NT2/D1 (cell line): ENCODE data around the gene USH2A.

Experiments
- DNase-seq: peaks from one replicate; pipeline ENCODE4 v3.0.0-alpha.2; 2011; ENCODE audit warnings: low read depth, low spot score
- H3K27me3 ChIP-seq: 2 replicates; pipeline ENCODE4 v1.6.0; 2011; ENCODE audit warnings: mild to moderate bottlenecking; ENCODE audit not compliant: insufficient read length, insufficient read depth
- H3K36me3 ChIP-seq: 2 replicates; pipeline ENCODE4 v1.6.1; 2011; ENCODE audit warnings: mild to moderate bottlenecking, low read length, mixed read lengths; ENCODE audit not compliant: insufficient read depth, insufficient read length
- H3K4me1 ChIP-seq: 2 replicates; pipeline ENCODE4 v1.5.1; 2011; ENCODE audit not compliant: insufficient read depth, insufficient read length
- H3K4me3 ChIP-seq: 2 replicates; pipeline ENCODE4 v1.5.1; 2011; ENCODE audit warnings: low read depth; ENCODE audit not compliant: insufficient read length
- H3K9ac ChIP-seq: 2 replicates; pipeline ENCODE4 v1.6.0; 2011; ENCODE audit warnings: low read depth; ENCODE audit not compliant: insufficient read length
- H3K9me3 ChIP-seq: 2 replicates; pipeline ENCODE4 v1.5.1; 2011; ENCODE audit warnings: mild to moderate bottlenecking, low read length; ENCODE audit not compliant: insufficient read depth
- SUZ12 ChIP-seq: IDR thresholded peaks from 2 replicates; pipeline ENCODE4 v1.6.1; 2011; ENCODE audit not compliant: insufficient read length, insufficient read depth; ENCODE audit errors: extremely low read depth
- YY1 ChIP-seq: IDR thresholded peaks from 2 replicates; pipeline ENCODE4 v1.6.1; 2011; ENCODE audit not compliant: insufficient read length, insufficient read depth
- ZNF274 ChIP-seq: IDR thresholded peaks from 2 replicates; pipeline ENCODE4 v1.6.1; 2011; ENCODE audit warnings: mild to moderate bottlenecking, low read depth, low read length

Gene USH2A

GRCh38 chr1:216064643-216065042, 358.6 kb downstream of the USH2A start:
- H3K27me3 ChIP-seq: no peaks in the 10 kb centered on the region
- no peak for TF ChIP-seq YY1
- no peak for TF ChIP-seq SUZ12
- no peak for TF ChIP-seq ZNF274
- no peak overlapping the region for H3K4me3 ChIP-seq
- H3K9ac ChIP-seq: no peak overlapping the region
- no peaks in the 10 kb centered on the region for H3K4me1 ChIP-seq
- DNase-seq: no peak
- H3K9me3 ChIP-seq: no peaks in the 10 kb centered on the region
- no peaks in the 10 kb centered on the region for H3K36me3 ChIP-seq

DNA sequence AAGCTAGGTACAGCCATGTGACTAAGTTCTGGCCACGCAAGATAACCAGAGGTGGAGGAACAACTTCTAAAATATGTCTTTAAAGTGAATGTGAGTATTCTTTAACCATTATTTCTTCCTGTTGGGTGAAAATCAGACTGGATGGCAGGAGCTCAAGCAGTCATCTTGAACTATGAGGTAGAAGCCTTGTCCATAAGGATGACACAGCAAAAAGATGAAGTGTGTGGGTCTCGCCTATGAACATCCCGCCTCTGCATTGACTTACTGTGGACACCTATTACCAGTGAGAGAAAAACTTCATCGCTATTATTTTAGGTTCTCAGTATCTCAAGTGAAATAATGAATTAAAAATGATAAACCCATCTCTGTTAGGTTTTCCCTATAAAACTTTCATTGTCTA, 365.3 kb downstream of the USH2A start:
- Histone ChIP-seq H3K36me3 (no peaks in the 10 kb centered on the region), H3K27me3 (no peaks in the 10 kb centered on the region), H3K4me1 (no peaks in the 10 kb centered on the region), H3K9me3 (no peaks in the 10 kb centered on the region), H3K9ac (no peak overlapping the region), H3K4me3 (no peak overlapping the region)
- DNase-seq: no peak
- TF ChIP-seq SUZ12 (no peak), ZNF274 (no peak), YY1 (no peak)

- DNase-seq: no peak
- no peak for TF ChIP-seq YY1
- no peak for TF ChIP-seq SUZ12
- no peak for TF ChIP-seq ZNF274
- Histone ChIP-seq H3K4me3 (no peak overlapping the region), H3K36me3 (no peaks in the 10 kb centered on the region), H3K9ac (no peak overlapping the region), H3K27me3 (no peaks in the 10 kb centered on the region), H3K9me3 (no peaks in the 10 kb centered on the region), H3K4me1 (no peaks in the 10 kb centered on the region)
Measured at GRCh38 chr1:216057063-216057462, 366.2 kb downstream of the USH2A start.

GRCh38 chr1:216055004-216055403, 368.2 kb downstream of the USH2A start:
- H3K4me3 ChIP-seq: no peak overlapping the region
- DNase-seq: no peak
- no peaks in the 10 kb centered on the region for H3K9me3 ChIP-seq
- H3K9ac ChIP-seq: no peak overlapping the region
- H3K36me3 ChIP-seq: no peaks in the 10 kb centered on the region
- H3K4me1 ChIP-seq: no peaks in the 10 kb centered on the region
- TF ChIP-seq YY1 (no peak), ZNF274 (no peak), SUZ12 (no peak)
- no peaks in the 10 kb centered on the region for H3K27me3 ChIP-seq

- TF ChIP-seq SUZ12 (no peak), ZNF274 (no peak), YY1 (no peak)
- H3K9me3 ChIP-seq: no peaks in the 10 kb centered on the region
- DNase-seq: no peak
Measured at GRCh38 chr1:216054600-216054999, 368.6 kb downstream of the USH2A start.

DNA sequence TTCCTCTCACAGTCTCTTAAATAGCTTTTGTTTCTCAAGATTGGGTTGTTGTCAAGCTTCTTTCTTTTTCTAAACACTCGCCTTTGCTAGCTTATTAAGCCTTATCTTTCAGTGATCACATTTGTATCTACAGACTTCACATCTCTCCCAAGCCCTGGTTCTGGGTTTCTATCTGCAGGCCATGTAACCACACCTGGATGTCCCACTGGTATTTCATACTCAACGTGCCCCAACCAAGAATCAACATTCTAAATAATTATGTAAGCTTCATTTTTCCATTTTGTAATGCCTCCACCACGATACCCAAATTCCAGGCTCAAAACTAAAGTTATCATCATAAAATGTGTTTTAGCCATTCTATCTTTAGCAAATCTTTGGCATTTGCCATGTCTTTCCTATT, 372.2 kb downstream of the USH2A start:
- Histone ChIP-seq H3K9me3 (no peaks in the 10 kb centered on the region), H3K27me3 (no peaks in the 10 kb centered on the region), H3K9ac (no peak overlapping the region), H3K4me3 (no peak overlapping the region), H3K36me3 (no peaks in the 10 kb centered on the region), H3K4me1 (no peaks in the 10 kb centered on the region)
- TF ChIP-seq YY1 (no peak), ZNF274 (no peak), SUZ12 (no peak)
- no peak for DNase-seq

More at GRCh38 chr1:216054600-216054999, 368.6 kb downstream of the USH2A start:
- H3K4me1 ChIP-seq: no peaks in the 10 kb centered on the region
- no peaks in the 10 kb centered on the region for H3K27me3 ChIP-seq
- no peaks in the 10 kb centered on the region for H3K36me3 ChIP-seq
- no peak overlapping the region for H3K4me3 ChIP-seq
- H3K9ac ChIP-seq: no peak overlapping the region

GRCh38 chr1:216049741-216050430, 373.4 kb downstream of the USH2A start:
- H3K9ac ChIP-seq: no peak overlapping the region
- no peak for TF ChIP-seq YY1
- TF ChIP-seq ZNF274: no peak
- no peaks in the 10 kb centered on the region for H3K36me3 ChIP-seq
- no peak for DNase-seq
- H3K4me1 ChIP-seq: no peaks in the 10 kb centered on the region
- H3K4me3 ChIP-seq: no peak overlapping the region
- no peaks in the 10 kb centered on the region for H3K9me3 ChIP-seq
- H3K27me3 ChIP-seq: no peaks in the 10 kb centered on the region

DNA sequence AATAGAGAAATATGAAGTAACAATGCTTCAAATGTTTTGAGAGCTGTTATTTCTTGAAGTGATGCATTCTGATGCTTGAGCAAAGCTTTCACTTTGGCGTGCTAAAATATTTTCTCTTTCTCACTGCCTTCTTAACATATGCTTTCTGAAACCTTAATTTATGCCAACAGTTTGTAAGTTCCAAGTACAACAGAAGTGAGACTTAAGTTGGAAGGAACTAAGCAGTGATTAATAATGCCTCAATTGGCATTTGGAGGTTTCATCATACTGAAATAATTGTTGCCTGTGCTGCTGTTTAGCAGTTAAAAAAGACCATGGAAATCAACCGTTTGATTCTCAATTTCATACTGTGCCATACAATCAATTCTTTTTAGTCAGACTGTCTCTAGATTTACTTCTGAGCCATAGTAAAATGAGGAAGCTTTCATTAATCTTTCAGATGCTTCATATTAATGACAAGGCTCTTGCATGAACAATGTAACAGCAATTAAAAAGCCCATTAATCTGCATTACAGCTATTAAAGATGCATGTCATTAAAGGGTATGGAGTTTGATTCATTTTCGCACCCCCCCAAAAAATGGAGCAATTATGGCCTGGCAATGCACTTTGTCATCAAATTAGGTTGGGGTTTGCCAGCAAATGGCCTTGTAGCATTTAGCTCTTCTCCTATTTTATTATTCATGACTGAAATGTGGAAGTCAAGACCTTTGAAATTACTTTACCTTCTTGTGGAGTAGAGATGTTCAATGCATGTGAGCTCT, 375.3 kb downstream of the USH2A start:
- DNase-seq: no peak
- no peak overlapping the region for H3K9ac ChIP-seq
- no peak overlapping the region for H3K4me3 ChIP-seq
- TF ChIP-seq ZNF274 (no peak), SUZ12 (no peak), YY1 (no peak)
- no peaks in the 10 kb centered on the region for H3K9me3 ChIP-seq
- no peaks in the 10 kb centered on the region for H3K4me1 ChIP-seq
- H3K27me3 ChIP-seq: no peaks in the 10 kb centered on the region
- no peaks in the 10 kb centered on the region for H3K36me3 ChIP-seq
